GM21367 (cell line): ENCODE results near the gene DUS3L.
"Not testable (repeated sequence)": the region's sequence is repeated elsewhere in the genome, so short reads cannot be mapped to it uniquely, and the experiment has no call there.

Experiments used
- ATAC-seq: cut with Tn5 transposase; IDR thresholded peaks from one replicate; pipeline ENCODE4 v1.9.1; 2021; ENCODE audit not compliant: unreplicated experiment

DUS3L gene

GRCh38 chr19:5800361-5801270 lies 9.7 kb upstream of the DUS3L start:
- no peak for ATAC-seq

GRCh38 chr19:5799247-5800241 lies 8.6 kb upstream of the DUS3L start:
- no peak for ATAC-seq

GRCh38 chr19:5798244-5798643 lies 7.3 kb upstream of the DUS3L start:
- no peak for ATAC-seq

- ATAC-seq = no peak
Measured at GRCh38 chr19:5795382-5795919, 4.5 kb upstream of the DUS3L start.

GRCh38 chr19:5793188-5793587 lies 2.2 kb upstream of the DUS3L start:
- ATAC-seq = no peak

- no peak for ATAC-seq
Measured at GRCh38 chr19:5792224-5792623, 1.3 kb upstream of the DUS3L start.

- ATAC-seq = no peak
Measured at GRCh38 chr19:5789886-5790558, 941 bp downstream of the DUS3L start.

- ATAC-seq = no peak
Measured at GRCh38 chr19:5789351-5789761, 1.6 kb downstream of the DUS3L start.

- no peak for ATAC-seq
Measured at GRCh38 chr19:5788422-5788821, 2.5 kb downstream of the DUS3L start.

GRCh38 chr19:5787409-5788182 lies 3.4 kb downstream of the DUS3L start:
- ATAC-seq = no peak

- no peak for ATAC-seq
Measured at GRCh38 chr19:5786593-5787408, 4.2 kb downstream of the DUS3L start.

- ATAC-seq = no peak
Measured at GRCh38 chr19:5785423-5785822, 5.5 kb downstream of the DUS3L start.

GRCh38 chr19:5784581-5785147 lies 6.3 kb downstream of the DUS3L start, which contains the start of gene PRR22:
Gene PRR22, minus strand, starts transcription at chr19:5784746. Its CDS starts 86 bp downstream, at chr19:5784660.
- no peak for ATAC-seq

GRCh38 chr19:5782945-5783919 lies 7.7 kb downstream of the DUS3L start:
- no peak for ATAC-seq

- ATAC-seq = no peak
Measured at GRCh38 chr19:5782322-5782721, 8.6 kb downstream of the DUS3L start.

- ATAC-seq = not testable (repeated sequence)
Measured at GRCh38 chr19:5780916-5781315, 10.0 kb downstream of the DUS3L start.

- ATAC-seq = no peak
Measured at GRCh38 chr19:5778402-5778801, 12.6 kb downstream of the DUS3L start.
